Loucy (cell line): ENCODE data around the gene MTMR8.

ENCODE experiments used
- H2AFZ ChIP-seq: fragments of 200-600 bp; sonication (generic); 2 replicates; pipeline ENCODE4 v1.6.0; 2016; ENCODE audit warnings: antibody characterized with exemption, mild to moderate bottlenecking, low read length, moderate library complexity
- H3F3A ChIP-seq: fragments of 200-600 bp; 2 replicates; pipeline ENCODE4 v1.6.0; 2016; ENCODE audit warnings: antibody characterized with exemption, low read depth, mild to moderate bottlenecking
- H3K27me3 ChIP-seq: fragments of 200-600 bp; sonication (generic); 2 replicates; pipeline ENCODE4 v1.6.1; 2014; ENCODE audit warnings: low read length, mild to moderate bottlenecking; ENCODE audit not compliant: insufficient read depth, poor library complexity, severe bottlenecking
- H3K36me3 ChIP-seq: fragments of 200-600 bp; sonication (generic); 2 replicates; pipeline ENCODE4 v1.6.1; 2016; ENCODE audit warnings: low read length; ENCODE audit not compliant: insufficient read depth
- H3K4me1 ChIP-seq: fragments of 200-600 bp; sonication (generic); 2 replicates; pipeline ENCODE4 v1.5.1; 2014; ENCODE audit warnings: low read length, mild to moderate bottlenecking; ENCODE audit not compliant: insufficient read depth, poor library complexity, severe bottlenecking
- H3K4me2 ChIP-seq: fragments of 200-600 bp; sonication (generic); 2 replicates; pipeline ENCODE4 v1.6.0; 2014; ENCODE audit warnings: antibody characterized with exemption, low read length, low read depth, mild to moderate bottlenecking; ENCODE audit not compliant: poor library complexity, severe bottlenecking
- H3K4me3 ChIP-seq: fragments of 200-600 bp; sonication (generic); 2 replicates; pipeline ENCODE4 v1.5.1; 2014; ENCODE audit warnings: low read length, mild to moderate bottlenecking, mixed read lengths; ENCODE audit not compliant: poor library complexity, severe bottlenecking
- H3K79me2 ChIP-seq: fragments of 200-600 bp; sonication (generic); 2 replicates; pipeline ENCODE4 v1.6.1; 2014; ENCODE audit warnings: low read length; ENCODE audit not compliant: insufficient read depth
- H3K9ac ChIP-seq: fragments of 200-600 bp; sonication (generic); 2 replicates; pipeline ENCODE4 v1.6.0; 2014; ENCODE audit warnings: mild to moderate bottlenecking, low read depth, low read length, moderate library complexity; ENCODE audit not compliant: poor library complexity, severe bottlenecking
- H3K9me2 ChIP-seq: fragments of 200-600 bp; sonication (generic); replicated peaks from 2 replicates; pipeline ENCODE4 v1.6.1; 2016; ENCODE audit warnings: low read depth, low read length, mixed read lengths
- H3K9me3 ChIP-seq: fragments of 200-600 bp; sonication (generic); 2 replicates; pipeline ENCODE4 v1.6.1; 2014; ENCODE audit warnings: mild to moderate bottlenecking, antibody characterized with exemption, low read length, low read depth; ENCODE audit not compliant: insufficient read depth
- H4K20me1 ChIP-seq: fragments of 200-600 bp; sonication (generic); 2 replicates; pipeline ENCODE4 v1.6.0; 2014; ENCODE audit warnings: antibody characterized with exemption, low read length, mild to moderate bottlenecking; ENCODE audit not compliant: insufficient read depth, poor library complexity, severe bottlenecking
- EZH2phosphoT487 ChIP-seq: fragments of 200-600 bp; IDR thresholded peaks from 2 replicates; pipeline ENCODE4 v1.6.1; 2018; ENCODE audit warnings: antibody characterized with exemption, mild to moderate bottlenecking, moderate library complexity, borderline replicate concordance
- TF ChIP-seq, protein P1 (sequence below): fragments of 200-600 bp; sonication (generic); conservative IDR thresholded peaks from 2 replicates; pipeline ENCODE4 v1.5.1; 2014; ENCODE audit warnings: mild to moderate bottlenecking, antibody characterized with exemption, low read length

MTMR8 gene

DNA sequence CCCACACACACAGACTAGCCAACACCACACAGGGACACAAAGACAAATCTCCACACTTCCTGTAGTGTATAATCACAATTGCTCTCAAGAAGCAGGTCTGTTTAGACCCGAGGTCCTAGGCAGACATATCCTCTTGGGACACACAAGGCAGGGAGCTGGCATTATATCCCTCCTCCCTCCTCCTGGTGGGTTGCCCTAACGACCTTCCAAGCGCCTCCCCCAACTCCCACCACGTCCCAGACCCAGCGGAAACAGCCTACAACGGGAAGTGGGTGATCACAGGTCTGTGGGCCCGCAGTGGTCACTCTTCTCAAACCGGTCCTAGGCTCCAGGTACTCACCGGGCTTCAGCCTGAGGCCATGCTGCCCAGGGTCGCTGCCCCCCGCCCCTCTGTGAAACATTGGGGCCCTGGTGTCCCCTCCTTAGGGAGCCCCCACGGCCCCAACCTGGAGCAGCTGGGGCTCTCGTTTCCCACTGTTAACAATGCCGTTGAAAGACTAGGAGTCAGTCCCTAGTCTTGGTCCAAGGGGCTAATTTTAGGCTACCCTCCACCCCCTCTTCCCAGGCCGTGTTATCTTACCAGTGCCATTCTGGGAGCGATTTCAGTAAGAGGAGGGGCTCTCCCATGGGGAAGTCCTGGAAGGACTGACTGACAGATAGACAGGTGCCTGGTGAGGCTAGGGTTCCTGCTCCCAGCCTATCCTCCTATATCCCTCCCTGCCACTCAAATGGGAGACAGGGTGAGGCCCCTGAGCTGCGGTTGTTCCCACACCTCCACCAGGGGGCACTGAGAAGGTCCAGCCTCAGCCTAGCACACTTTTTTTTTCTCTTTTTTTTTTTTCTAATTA lies 164.9 kb downstream of the MTMR8 start, which contains the start of gene ASB12:
TSS of gene ASB12 (minus strand) at position 485 of the 848 bp plus-strand sequence. CDS start 4,957 bp downstream, outside the sequence.
- no peaks in the 10 kb centered on the region for H3K36me3 ChIP-seq
- no peaks in the 10 kb centered on the region for H3F3A ChIP-seq
- H3K9me3 ChIP-seq: no peaks in the 10 kb centered on the region
- H3K27me3 ChIP-seq: no peaks in the 10 kb centered on the region
- H2AFZ ChIP-seq: no peak within 1 kb of the TSS
- TF ChIP-seq EZH2phosphoT487: no peak
- TF ChIP-seq, protein P1, sequence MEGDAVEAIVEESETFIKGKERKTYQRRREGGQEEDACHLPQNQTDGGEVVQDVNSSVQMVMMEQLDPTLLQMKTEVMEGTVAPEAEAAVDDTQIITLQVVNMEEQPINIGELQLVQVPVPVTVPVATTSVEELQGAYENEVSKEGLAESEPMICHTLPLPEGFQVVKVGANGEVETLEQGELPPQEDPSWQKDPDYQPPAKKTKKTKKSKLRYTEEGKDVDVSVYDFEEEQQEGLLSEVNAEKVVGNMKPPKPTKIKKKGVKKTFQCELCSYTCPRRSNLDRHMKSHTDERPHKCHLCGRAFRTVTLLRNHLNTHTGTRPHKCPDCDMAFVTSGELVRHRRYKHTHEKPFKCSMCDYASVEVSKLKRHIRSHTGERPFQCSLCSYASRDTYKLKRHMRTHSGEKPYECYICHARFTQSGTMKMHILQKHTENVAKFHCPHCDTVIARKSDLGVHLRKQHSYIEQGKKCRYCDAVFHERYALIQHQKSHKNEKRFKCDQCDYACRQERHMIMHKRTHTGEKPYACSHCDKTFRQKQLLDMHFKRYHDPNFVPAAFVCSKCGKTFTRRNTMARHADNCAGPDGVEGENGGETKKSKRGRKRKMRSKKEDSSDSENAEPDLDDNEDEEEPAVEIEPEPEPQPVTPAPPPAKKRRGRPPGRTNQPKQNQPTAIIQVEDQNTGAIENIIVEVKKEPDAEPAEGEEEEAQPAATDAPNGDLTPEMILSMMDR: no peak
- no peak within 1 kb of the TSS for H3K9ac ChIP-seq
- no peaks in the 10 kb centered on the region for H3K79me2 ChIP-seq
- H3K4me2 ChIP-seq: no peak within 1 kb of the TSS
- H3K9me2 ChIP-seq: no peaks in the 10 kb centered on the region
- H3K4me3 ChIP-seq: no peak within 1 kb of the TSS
- no peaks in the 10 kb centered on the region for H4K20me1 ChIP-seq
- H3K4me1 ChIP-seq: no peaks in the 10 kb centered on the region

DNA sequence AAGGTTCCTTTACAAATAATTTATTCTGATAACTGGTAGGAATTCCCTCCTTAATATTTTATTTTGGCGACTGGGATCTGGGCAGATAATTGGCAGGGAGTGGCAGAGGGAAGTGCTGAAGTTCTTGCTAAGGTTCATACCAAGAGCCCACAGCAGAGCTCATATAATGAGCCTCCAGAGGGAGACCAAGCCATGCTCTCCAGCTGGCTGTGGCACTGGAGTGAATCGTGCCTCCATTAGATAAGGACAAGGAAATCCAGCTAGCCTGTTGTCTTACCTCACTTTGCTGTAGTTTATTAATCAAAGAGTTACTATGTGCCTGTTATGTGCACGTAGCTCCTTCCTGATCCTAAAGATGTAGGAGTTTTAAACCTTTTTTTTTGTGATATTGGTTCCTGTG lies 166.1 kb downstream of the MTMR8 start:
- H3F3A ChIP-seq: no peaks in the 10 kb centered on the region
- no peaks in the 10 kb centered on the region for H4K20me1 ChIP-seq
- H2AFZ ChIP-seq: no peak overlapping the region
- H3K36me3 ChIP-seq: no peaks in the 10 kb centered on the region
- H3K27me3 ChIP-seq: no peaks in the 10 kb centered on the region
- H3K4me3 ChIP-seq: no peak overlapping the region
- TF ChIP-seq, protein P1: peak; percentile 18; the same call in 1 of the 2 replicates
- TF ChIP-seq EZH2phosphoT487: no peak
- H3K9ac ChIP-seq: no peak overlapping the region
- no peaks in the 10 kb centered on the region for H3K9me2 ChIP-seq
- no peaks in the 10 kb centered on the region for H3K79me2 ChIP-seq
- no peak overlapping the region for H3K4me2 ChIP-seq
- H3K4me1 ChIP-seq: no peaks in the 10 kb centered on the region
- no peaks in the 10 kb centered on the region for H3K9me3 ChIP-seq
